ENCODE data around the gene NUP88. TPM values are rescaled to one million over a fixed set of nuclear protein-coding genes. Genes with fewer than 3 reads are reported as not detected.
A peak's percentile ranks its signal among the peaks of the same experiment; 100 is the strongest.

Gene NUP88
- total RNA-seq, 1 donor from 2014 or later, result 37.4 TPM

GRCh38 chr17:5419959-5420653 lies 644 bp upstream of the NUP88 start, which contains the start of gene RPAIN:
Gene RPAIN (plus strand): TSS chr17:5420182. CDS start chr17:5420211, 29 bp downstream.
- peak; percentile 92 for DNase-seq (ENCODE audit: low spot score)

- DNase-seq (ENCODE audit: low spot score), result peak; percentile 27
These were observed 555 bp downstream of the NUP88 start for GRCh38 chr17:5418858-5419355.

GRCh38 chr17:5416901-5417300 lies 2.6 kb downstream of the NUP88 start:
- DNase-seq (ENCODE audit: low spot score), result no peak

GRCh38 chr17:5413682-5414081 lies 5.8 kb downstream of the NUP88 start:
- no peak for DNase-seq (ENCODE audit: low spot score)

GRCh38 chr17:5410594-5411272 lies 8.7 kb downstream of the NUP88 start:
- DNase-seq (ENCODE audit: low spot score), result no peak

- DNase-seq (ENCODE audit: low spot score), result no peak
These were observed 11.3 kb downstream of the NUP88 start for GRCh38 chr17:5408186-5408585.

GRCh38 chr17:5405400-5405799 lies 14.1 kb downstream of the NUP88 start:
- DNase-seq (ENCODE audit: low spot score), result no peak

GRCh38 chr17:5399767-5400166 lies 19.7 kb downstream of the NUP88 start:
- no peak for DNase-seq (ENCODE audit: low spot score)

GRCh38 chr17:5396612-5397011 lies 22.9 kb downstream of the NUP88 start:
- no peak for DNase-seq (ENCODE audit: low spot score)

- no peak for DNase-seq (ENCODE audit: low spot score)
These were observed 27.8 kb downstream of the NUP88 start for GRCh38 chr17:5391678-5392077.

GRCh38 chr17:5381542-5381941 lies 37.9 kb downstream of the NUP88 start:
- DNase-seq (ENCODE audit: low spot score), result no peak

GRCh38 chr17:5380491-5381135 lies 38.8 kb downstream of the NUP88 start:
- no peak for DNase-seq (ENCODE audit: low spot score)

- DNase-seq (ENCODE audit: low spot score), result no peak
These were observed 39.9 kb downstream of the NUP88 start for GRCh38 chr17:5379351-5380107.

GRCh38 chr17:5378566-5379207 lies 40.8 kb downstream of the NUP88 start:
- DNase-seq (ENCODE audit: low spot score), result no peak

- DNase-seq (ENCODE audit: low spot score), result no peak
These were observed 46.4 kb downstream of the NUP88 start for GRCh38 chr17:5373112-5373511.

- DNase-seq (ENCODE audit: low spot score), result no peak
These were observed 49.1 kb downstream of the NUP88 start for GRCh38 chr17:5370411-5370810.

- DNase-seq (ENCODE audit: low spot score), result no peak
These were observed 53.6 kb downstream of the NUP88 start for GRCh38 chr17:5365831-5366230.

- no peak for DNase-seq (ENCODE audit: low spot score)
These were observed 54.8 kb downstream of the NUP88 start for GRCh38 chr17:5364696-5365095.

GRCh38 chr17:5364156-5364555 lies 55.3 kb downstream of the NUP88 start:
- DNase-seq (ENCODE audit: low spot score), result no peak

- no peak for DNase-seq (ENCODE audit: low spot score)
These were observed 57.2 kb downstream of the NUP88 start for GRCh38 chr17:5362162-5362811.

GRCh38 chr17:5361426-5361825 lies 58.0 kb downstream of the NUP88 start:
- no peak for DNase-seq (ENCODE audit: low spot score)

Measured in mucosa of gallbladder (tissue), 1 donor.